OCI-LY3 (cell line): ENCODE data around the gene TSPEAR.

Source experiments
- EZH2phosphoT487 ChIP-seq: fragments of 200-600 bp; shearing (Covaris generic); IDR thresholded peaks from 2 replicates; pipeline ENCODE4 v1.6.1; 2018; ENCODE audit warnings: antibody characterized with exemption, mixed run types, low read depth
- TF ChIP-seq, protein P1 (sequence below): fragments of 200-600, 300-600 bp; sonication (generic); IDR thresholded peaks from 2 replicates; pipeline ENCODE4 v1.5.1; 2014; ENCODE audit warnings: antibody characterized with exemption, low read length, low read depth

DNA sequence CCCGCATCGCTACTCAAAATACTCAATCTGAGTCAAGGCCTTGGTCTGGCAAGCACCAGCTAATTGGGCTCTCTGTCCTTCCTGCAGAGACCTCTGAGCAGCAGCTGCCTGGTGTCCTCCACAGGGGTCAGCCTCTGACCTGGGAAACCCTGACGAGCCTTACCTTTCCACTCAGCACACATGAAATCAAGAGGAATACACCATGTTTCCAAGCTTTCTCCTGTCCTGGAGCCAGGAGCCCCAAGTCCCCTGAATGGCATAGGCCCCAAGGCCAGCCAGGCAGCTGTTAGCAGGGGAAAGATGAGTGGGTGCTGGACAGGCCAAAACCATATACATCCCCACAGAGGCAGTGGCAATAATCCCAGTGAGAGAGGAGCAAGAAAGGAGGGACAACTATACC, 27.2 kb upstream of the TSPEAR start:
- TF ChIP-seq, protein P1, sequence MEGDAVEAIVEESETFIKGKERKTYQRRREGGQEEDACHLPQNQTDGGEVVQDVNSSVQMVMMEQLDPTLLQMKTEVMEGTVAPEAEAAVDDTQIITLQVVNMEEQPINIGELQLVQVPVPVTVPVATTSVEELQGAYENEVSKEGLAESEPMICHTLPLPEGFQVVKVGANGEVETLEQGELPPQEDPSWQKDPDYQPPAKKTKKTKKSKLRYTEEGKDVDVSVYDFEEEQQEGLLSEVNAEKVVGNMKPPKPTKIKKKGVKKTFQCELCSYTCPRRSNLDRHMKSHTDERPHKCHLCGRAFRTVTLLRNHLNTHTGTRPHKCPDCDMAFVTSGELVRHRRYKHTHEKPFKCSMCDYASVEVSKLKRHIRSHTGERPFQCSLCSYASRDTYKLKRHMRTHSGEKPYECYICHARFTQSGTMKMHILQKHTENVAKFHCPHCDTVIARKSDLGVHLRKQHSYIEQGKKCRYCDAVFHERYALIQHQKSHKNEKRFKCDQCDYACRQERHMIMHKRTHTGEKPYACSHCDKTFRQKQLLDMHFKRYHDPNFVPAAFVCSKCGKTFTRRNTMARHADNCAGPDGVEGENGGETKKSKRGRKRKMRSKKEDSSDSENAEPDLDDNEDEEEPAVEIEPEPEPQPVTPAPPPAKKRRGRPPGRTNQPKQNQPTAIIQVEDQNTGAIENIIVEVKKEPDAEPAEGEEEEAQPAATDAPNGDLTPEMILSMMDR: no peak
- no peak for TF ChIP-seq EZH2phosphoT487
